Ovary (tissue), 9 donors: Measurements from ENCODE around the gene FSTL5. TPM values are rescaled to one million over a fixed set of nuclear protein-coding genes. Genes with fewer than 3 reads are reported as not detected.

Experiments used
- DNase-seq, 5 donors: peaks; one replicate each; pipeline ENCODE4 v3.0.0-alpha.2; 2019 to 2020
- H3K27ac ChIP-seq, 2 donors: fragments of 200-600 bp; one replicate each; pipeline versions ENCODE4 v1.5.1 to v1.8.0; 2019 to 2022
- H3K27me3 ChIP-seq: fragments of 200-600 bp; one replicate; pipeline ENCODE4 v1.8.0; 2022
- H3K36me3 ChIP-seq: fragments of 200-600 bp; sonication (generic); one replicate; pipeline ENCODE4 v1.5.1; 2019
- H3K4me1 ChIP-seq: one replicate; pipeline ENCODE4 v1.8.1; 2013; ENCODE audit warnings: mild to moderate bottlenecking, moderate library complexity; ENCODE audit not compliant: insufficient read depth
- H3K4me3 ChIP-seq: fragments of 200-600 bp; sonication (generic); one replicate; pipeline ENCODE4 v1.5.1; 2017
- H3K9me3 ChIP-seq, 2 donors: fragments of 200-600 bp in 1 of 2; sonication (generic) in 1 of 2; one replicate each; pipeline versions ENCODE4 v1.5.1 to v1.8.1; 2013 to 2019; ENCODE audit warnings: mild to moderate bottlenecking in 1 of 2, moderate library complexity in 1 of 2
- CTCF ChIP-seq, 3 donors: fragments of 450-650 bp in 2 of 3; fragments of 200-600 bp in 1 of 3; IDR thresholded peaks; one replicate each; pipeline versions ENCODE4 v1.5.1 to v1.8.0; 2016 to 2022; ENCODE audit warnings: antibody characterized with exemption in 3 of 3, mild to moderate bottlenecking in 1 of 3
- EP300 ChIP-seq: sonication (generic); formaldehyde crosslinking; IDR thresholded peaks from one replicate; pipeline ENCODE4 v1.6.1; 2017; ENCODE audit warnings: antibody characterized with exemption
- POLR2A ChIP-seq: fragments of 450-650 bp; IDR thresholded peaks from one replicate; pipeline ENCODE4 v1.6.1; 2017; ENCODE audit warnings: antibody characterized with exemption, mild to moderate bottlenecking, moderate library complexity
- WGBS, 3 donors: extraction: QIAGEN DNeasy Blood & Tissue Kit in 1 of 3; methylation state at CpG; one replicate each; pipeline versions ENCODE4 v1.1.5 to v1.1.7; 2013 to 2017; 5-methylcytosine and 5-hydroxymethylcytosine counted together
- intact Hi-C, 4 donors: fragments of 100-400 bp; cut with DNase I; formaldehyde crosslinking; loops; one replicate each; pipeline versions ENCODE4 v1.11.0 to v1.15.1; 2022 to 2023
- polyA plus RNA-seq, 2 donors: library from polyadenylated mRNA; stranded (reverse); fragments of 200-250 nt in 1 of 2; fragments of 350-450 nt in 1 of 2; fragmentation: Illumina TruSeq in 1 of 2; extraction: RNeasy Lipid Tissue Mini Kit (QIAGEN cat#74804) in 1 of 2; gene quantifications; one replicate each; pipeline ENCODE4 v1.2.3, GENCODE V29; 2013 to 2014
- total RNA-seq, 7 donors: library from RNA; depleted of rRNA in 2 of 7; stranded (reverse); fragments of >200 nt in 2 of 7; fragmentation: NEBNext Ultra II Directional in 3 of 7; extraction: Animal tissue kit (Norgen Biotek cat#: 25700) in 3 of 7; gene quantifications; one replicate each; pipeline versions ENCODE4 v1.1.0 to v1.2.4, GENCODE V29; 2016 to 2023
- donor health status: DM: no; HTN: no; CAD: no; lungs with moderate emphysema.
- donor health status: DM: no; HTN: no; CAD: no.
- donor health status: Bipolar disorder and iron deficiency.
- donor health status: DM: yes; HTN: yes; CAD: no.
- donor health status: DM: no; HTN: no; CAD: no.
- donor health status: DM: yes; HTN: yes; CAD: no.

FSTL5 gene
- total and polyA plus RNA-seq, 9 donors: 0.05 TPM; not detected in 8

- H3K27me3 ChIP-seq: no peaks in the 10 kb centered on the region
- no peak overlapping the region for H3K4me3 ChIP-seq
- no peaks in the 10 kb centered on the region for H3K4me1 ChIP-seq
- H3K27ac ChIP-seq: no peak overlapping the region
- WGBS, 3 donors: 82 to 93% (median 87%) methylated on average over 6 of the region's 6 CpGs
- no peaks in the 10 kb centered on the region for H3K9me3 ChIP-seq
- no peak for DNase-seq
- no peaks in the 10 kb centered on the region for H3K36me3 ChIP-seq
- TF ChIP-seq POLR2A: no peak
- TF ChIP-seq CTCF (IDR thresholded peaks at IDR 0.05): no peak
- no peak for TF ChIP-seq EP300
- intact Hi-C loops: no loop called here
These were observed 500.0 kb downstream of the FSTL5 start for GRCh38 chr4:161663844-161664243.

- no peak for DNase-seq
- no peak for TF ChIP-seq CTCF (IDR thresholded peaks at IDR 0.05)
- TF ChIP-seq POLR2A: no peak
- no peak for TF ChIP-seq EP300
- no peaks in the 10 kb centered on the region for H3K4me1 ChIP-seq
- no peaks in the 10 kb centered on the region for H3K9me3 ChIP-seq
- H3K4me3 ChIP-seq: no peak overlapping the region
- no peak overlapping the region for H3K27ac ChIP-seq
- H3K27me3 ChIP-seq: no peaks in the 10 kb centered on the region
- intact Hi-C loops: no loop called here
- no peaks in the 10 kb centered on the region for H3K36me3 ChIP-seq
- WGBS, 3 donors: 44 to 60% (median 45%) methylated on average over 2 of the region's 2 CpGs
These were observed 505.1 kb downstream of the FSTL5 start for GRCh38 chr4:161658676-161659075.

GRCh38 chr4:161657616-161658015 is 506.2 kb downstream of the FSTL5 start:
- TF ChIP-seq CTCF (IDR thresholded peaks at IDR 0.05): no peak
- no peak for DNase-seq

GRCh38 chr4:161656594-161656993 is 507.2 kb downstream of the FSTL5 start:
- Histone ChIP-seq H3K36me3 (no peaks in the 10 kb centered on the region), H3K4me1 (no peaks in the 10 kb centered on the region), H3K27ac (no peak overlapping the region), H3K27me3 (no peaks in the 10 kb centered on the region), H3K4me3 (no peak overlapping the region), H3K9me3 (no peaks in the 10 kb centered on the region)
- no peak for DNase-seq
- 51 to 67% (median 61%) methylated on average over 3 of the region's 3 CpGs for WGBS, 3 donors
- intact Hi-C loops: no loop called here
- TF ChIP-seq CTCF (IDR thresholded peaks at IDR 0.05): no peak
- TF ChIP-seq EP300: no peak
- no peak for TF ChIP-seq POLR2A

More at GRCh38 chr4:161657616-161658015, 506.2 kb downstream of the FSTL5 start:
- intact Hi-C loops: no loop called here
- 62 to 74% (median 65%) methylated on average over 3 of the region's 3 CpGs for WGBS, 3 donors
- no peak overlapping the region for H3K27ac ChIP-seq
- H3K9me3 ChIP-seq: no peaks in the 10 kb centered on the region
- H3K27me3 ChIP-seq: no peaks in the 10 kb centered on the region
- H3K4me1 ChIP-seq: no peaks in the 10 kb centered on the region
- H3K36me3 ChIP-seq: no peaks in the 10 kb centered on the region
- H3K4me3 ChIP-seq: no peak overlapping the region

- Histone ChIP-seq H3K36me3 (no peaks in the 10 kb centered on the region), H3K27me3 (no peaks in the 10 kb centered on the region), H3K27ac (no peak overlapping the region), H3K4me3 (no peak overlapping the region), H3K9me3 (no peaks in the 10 kb centered on the region), H3K4me1 (no peaks in the 10 kb centered on the region)
- WGBS, 3 donors: 65 to 96% (median 90%) methylated on average over 2 of the region's 2 CpGs
- intact Hi-C loops: no loop called here
- TF ChIP-seq POLR2A: no peak
- TF ChIP-seq CTCF (IDR thresholded peaks at IDR 0.05): no peak
- TF ChIP-seq EP300: no peak
- no peak for DNase-seq
These were observed 508.7 kb downstream of the FSTL5 start for GRCh38 chr4:161655148-161655547.
